IPS-NIHi7 (cell line): Measurements from ENCODE around the gene NPLOC4.
"Not testable (repeated sequence)": the region's sequence is repeated elsewhere in the genome, so short reads cannot be mapped to it uniquely, and the experiment has no call there.

Source experiments
- DNase-seq: peaks from one replicate; pipeline ENCODE4 v3.0.0; 2012; ENCODE audit warnings: mixed read lengths; ENCODE audit errors: extremely low spot score

NPLOC4 gene

DNA sequence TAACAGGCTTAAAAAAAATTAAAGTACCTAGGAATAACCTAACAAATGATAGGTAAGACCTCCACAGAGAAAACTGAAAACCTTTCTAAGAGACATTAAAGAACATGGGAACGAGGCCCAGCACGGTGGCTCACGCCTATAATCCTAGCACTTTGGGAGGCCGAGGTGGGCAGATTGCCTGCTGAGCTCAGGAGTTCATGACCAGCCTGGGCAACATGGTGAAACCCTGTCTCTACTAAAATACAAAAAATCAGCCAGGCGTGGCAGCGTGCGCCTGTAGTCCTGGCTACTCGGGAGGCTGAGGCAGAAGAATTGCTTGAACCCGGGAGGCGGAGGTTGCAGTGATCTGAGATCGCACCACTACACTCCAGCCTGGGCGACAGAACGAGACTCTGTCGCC lies 52.1 kb downstream of the NPLOC4 start:
- DNase-seq = not testable (repeated sequence)

DNA sequence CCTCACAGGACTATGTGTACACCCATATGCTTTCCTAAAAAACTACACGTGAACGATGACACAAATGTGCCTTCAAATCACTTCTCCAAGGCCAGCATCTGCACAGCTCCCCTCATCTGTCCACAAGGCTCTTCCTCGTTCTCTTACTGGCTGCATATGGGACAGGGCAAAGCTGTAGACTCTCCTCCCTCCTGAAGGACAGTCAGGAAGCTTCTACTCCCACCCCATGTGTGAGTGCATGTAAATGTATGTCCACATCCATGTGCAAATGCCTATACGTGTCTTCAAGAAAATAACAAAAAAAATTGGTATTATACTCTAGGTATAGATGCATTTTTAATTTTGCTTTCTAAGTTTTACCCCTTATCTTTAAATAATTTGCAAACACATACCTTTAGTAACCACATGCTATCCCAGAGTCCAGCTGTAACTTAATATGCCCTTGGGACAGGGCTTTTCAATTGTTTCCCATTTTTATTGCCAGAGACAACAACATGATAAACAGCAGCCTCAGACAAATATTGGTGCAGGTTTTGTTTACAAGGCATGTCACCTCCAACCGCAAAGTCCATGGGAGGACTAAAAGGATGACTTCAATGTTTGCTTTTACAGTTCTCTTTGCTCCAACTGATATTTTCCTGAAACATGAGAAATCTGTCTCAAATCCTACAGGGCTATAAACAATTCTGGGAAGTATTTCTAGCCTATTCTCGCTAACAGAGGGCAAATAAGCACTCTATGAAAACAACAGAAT lies 53.1 kb downstream of the NPLOC4 start:
- no peak for DNase-seq

DNA sequence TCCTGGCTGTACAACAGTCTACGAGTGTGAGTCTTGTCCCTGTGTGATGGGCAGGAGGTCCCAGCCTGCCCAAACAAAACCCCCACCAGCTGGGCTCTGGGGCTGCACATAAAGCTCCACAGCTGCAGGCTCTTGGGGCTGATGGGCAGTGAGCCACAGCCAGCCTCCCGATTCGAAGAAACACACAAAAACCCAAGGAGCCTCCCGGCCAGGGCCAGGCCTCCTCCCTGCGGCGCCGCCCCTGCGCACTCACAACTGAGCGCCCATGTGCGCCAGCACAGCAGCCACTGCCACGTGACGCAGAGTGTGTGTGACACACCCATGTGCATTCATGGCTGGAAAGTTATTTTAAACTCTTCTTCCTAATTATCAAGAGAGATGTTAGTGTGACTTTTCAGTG lies 54.2 kb downstream of the NPLOC4 start:
- DNase-seq = no peak

DNA sequence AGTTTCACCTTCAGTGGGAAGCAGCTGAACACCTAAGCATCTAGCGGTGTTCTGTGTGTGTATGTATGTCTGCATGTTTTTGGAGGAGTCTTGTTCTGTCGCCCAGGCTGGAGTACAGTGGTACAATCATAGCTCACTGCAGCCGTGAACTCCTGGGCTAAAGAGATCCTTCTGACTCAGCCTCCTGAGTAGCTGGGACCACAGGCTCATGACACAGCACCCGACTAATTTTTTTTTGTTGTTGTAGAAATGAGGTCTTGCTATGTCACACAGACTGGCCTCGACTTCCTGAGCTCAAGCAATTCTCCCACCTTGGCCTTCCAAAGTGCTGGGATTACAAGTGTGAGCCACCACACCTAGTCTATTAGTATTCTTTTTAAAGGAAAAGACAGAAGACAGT lies 54.6 kb downstream of the NPLOC4 start:
- DNase-seq = no peak

DNA sequence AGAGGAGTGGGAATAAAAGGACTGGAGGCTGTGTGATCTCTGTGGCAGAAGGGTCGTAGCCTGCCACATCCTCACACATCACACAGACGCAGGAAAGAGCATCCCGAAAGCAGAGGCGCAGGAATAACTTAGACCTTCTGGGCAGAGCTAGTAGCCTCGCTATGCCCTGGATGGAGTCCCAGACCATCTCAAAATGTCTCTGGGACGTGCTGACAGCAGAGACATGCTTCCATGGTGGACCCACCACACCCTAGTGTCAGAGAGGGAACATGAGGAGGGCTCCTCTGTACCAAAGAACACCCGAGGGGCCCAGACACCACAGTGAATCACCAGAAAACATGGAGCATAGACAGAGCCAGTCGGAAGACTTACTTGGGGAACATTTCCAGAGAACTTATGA lies 55.2 kb downstream of the NPLOC4 start:
- no peak for DNase-seq

DNA sequence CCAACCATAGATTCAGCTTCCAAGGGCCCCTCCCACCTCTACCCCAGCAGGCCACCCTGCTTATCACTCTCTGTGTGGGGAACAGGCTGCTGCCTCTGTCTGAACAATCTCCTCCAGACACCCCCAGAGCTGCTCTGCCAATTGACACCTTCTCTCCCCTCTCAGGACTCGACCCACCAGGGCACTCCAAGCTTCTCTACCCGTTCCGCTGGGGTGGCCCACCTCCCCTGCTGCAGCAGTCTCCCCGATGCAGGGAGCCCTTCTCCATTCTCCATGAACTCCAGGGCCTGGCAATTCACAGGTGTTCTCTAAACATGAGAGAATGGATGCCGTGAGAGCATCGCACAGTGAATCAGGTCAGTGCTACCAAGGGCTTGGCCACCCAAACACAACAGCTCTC lies 56.4 kb downstream of the NPLOC4 start:
- DNase-seq = no peak

DNA sequence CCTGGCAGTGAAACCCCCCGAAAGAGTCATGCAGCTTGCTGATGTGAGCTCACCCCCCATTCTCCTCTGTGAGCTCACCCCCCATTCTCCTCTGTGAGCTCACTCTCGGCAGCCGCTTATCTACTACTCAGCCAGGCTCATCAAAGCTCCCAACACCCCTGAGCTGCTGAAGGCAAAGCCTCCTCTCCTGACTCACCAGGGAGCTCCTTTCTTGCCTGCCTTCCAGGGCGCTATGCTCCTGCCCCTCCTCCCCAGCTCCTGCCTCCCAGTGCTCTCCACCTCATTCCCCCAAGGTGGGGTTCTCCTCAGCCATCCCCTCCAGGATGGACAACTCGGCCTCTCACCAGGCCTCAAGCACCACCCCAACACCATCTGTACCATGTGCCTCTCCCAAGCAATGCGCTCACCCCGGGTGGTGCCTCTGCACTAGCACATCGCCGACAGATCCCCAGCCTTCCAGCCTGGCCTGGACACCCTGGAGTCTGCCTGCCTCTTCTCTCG lies 57.0 kb downstream of the NPLOC4 start:
- no peak for DNase-seq

DNA sequence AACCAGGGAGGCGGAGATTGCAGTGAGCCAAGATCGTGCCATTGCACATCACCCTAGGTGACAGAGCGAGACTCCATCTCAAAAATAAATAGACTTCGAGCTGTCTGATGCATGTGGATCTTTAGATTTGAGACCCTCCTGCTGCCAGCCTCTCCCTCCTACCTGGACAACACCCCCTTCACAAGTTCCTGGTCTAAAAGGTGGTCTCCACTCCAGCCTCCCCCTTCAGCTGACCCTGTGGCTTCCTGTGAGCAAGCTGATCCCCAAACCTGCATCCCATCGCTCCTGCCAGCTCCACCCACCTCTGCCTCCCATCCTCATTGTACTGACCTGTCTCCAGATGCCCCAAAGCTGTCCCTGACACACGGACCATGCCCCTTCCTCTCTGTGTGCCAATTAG lies 57.6 kb downstream of the NPLOC4 start:
- DNase-seq = no peak

DNA sequence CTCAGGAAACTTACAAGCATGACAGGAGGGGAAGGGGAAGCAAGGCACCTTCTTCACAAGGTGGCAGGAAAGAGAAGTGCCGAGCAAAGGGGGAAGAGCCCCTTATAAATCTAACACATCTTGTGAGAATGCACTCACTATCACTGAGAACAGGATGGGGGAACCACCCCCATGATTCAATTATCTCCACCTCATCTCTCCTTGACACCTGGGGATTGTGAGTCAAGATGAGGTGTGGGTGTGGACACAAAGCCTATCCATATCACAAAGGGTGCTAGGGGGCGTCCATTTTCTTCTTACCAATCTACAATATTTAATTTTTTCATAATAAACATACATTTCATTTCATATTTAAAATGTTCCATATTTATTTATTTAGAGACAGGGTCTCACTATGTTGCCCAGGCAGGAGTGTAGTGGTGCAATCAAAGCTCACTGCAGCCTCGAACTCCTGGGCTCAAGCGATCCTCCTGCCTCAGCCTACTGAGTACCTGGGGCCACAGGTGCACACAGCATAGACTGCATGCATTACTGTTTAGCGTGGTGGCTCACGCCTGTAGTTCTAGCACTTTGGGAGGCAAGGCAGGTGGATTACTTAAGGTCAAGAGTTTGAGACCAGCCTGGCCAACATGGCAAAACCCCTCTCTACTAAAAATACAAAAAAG lies 58.2 kb downstream of the NPLOC4 start:
- DNase-seq = no peak

DNA sequence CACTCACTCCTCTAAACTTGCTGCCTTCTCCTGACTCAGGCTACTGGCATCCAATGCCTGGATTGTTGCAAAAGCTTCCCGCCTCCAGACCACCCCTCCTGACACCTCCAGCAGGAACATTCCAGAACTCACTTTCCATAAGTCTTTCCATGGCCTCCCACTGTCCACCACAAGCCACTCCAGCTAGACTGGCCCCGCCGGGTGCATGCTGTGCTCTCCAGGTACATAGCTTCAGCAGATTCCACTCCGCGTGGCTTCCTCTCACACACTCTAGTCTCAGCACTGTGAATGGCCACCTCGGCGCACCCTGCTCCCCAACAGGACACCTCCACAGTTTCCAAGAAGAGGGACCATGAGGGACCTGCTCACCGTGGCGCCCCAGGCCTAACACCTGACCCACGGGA lies 58.9 kb downstream of the NPLOC4 start:
- DNase-seq = no peak

DNA sequence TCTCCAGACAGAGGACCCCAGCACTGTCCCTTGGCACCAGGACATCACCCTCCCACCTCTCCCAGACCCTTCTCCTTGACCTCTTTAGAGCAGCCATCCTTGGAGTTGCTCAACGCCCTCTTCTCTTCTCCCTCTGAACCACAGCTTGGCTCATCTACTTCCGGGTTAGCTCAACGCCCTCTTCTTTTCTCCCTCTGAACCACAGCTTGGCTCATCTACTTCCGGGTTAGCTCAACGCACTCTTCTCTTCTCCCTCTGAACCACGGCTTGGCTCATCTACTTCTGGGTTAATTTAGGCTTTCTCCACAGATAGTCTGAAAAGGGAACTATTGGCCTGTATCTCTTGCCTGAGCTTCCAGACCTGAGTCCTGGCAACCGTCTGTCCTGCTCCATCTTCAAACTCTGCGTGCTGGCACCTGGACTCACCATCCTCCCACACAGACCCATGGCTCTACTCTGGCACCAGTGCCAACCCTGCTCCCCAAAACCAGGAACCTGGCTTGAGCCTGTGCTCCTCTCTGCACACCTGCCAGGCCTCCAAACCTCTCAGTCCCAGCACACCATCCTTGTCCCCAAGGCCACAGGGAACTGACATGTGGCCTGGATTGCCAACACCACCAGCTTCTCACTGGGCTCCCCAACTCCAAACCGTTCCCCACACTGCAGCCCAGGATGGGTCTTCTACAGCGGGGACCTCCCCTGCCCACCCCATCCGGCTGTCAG lies 59.5 kb downstream of the NPLOC4 start:
- no peak for DNase-seq

DNA sequence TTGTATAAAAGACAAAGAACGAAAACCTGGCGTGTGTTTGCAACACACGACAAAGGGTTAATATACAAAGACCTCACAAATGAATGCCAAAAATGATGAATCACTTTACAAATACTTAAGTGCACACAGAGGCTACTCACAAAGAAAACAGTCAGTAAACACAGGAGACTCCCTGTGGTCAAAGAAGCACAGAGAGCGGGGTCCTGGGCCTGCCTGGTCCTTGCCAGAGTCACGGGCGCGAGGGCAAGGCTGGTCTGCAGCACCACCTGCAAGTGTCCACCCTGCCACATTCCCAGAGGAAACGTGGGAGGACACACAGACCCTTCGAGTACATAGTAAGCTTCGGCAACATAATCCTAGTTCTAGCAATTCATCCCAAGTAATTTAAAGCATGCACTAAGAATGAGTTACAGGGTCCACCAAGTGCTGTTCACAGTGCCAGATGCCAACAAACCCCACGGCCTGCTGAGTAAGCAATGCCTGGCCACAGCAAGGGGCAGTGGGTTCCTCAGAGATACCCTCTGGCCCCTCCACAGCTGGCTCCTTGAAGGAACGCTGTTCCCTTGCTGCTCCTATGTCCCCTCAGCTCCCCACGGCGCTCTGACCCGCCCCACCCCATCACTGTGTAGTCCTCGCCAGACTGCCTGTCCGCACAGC lies 60.2 kb downstream of the NPLOC4 start:
- no peak for DNase-seq

DNA sequence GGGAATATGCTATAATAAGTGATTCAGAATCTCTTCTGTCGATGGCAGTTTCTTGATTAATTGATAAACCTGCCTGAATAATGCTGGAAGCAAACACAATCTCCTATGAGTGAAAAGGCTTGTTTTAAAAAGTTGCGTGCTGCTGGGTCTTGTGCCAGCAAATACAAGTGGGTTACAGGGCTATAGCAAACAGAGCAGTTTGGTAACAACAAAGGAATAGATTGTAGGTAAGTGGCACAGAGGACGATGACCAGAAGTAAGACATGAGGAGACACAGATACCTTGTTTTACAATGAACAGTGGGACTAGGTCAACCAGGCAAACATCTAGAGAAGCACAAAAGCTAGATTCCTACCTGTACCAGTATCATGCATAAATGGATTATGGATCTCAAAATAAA lies 61.1 kb downstream of the NPLOC4 start:
- no peak for DNase-seq

DNA sequence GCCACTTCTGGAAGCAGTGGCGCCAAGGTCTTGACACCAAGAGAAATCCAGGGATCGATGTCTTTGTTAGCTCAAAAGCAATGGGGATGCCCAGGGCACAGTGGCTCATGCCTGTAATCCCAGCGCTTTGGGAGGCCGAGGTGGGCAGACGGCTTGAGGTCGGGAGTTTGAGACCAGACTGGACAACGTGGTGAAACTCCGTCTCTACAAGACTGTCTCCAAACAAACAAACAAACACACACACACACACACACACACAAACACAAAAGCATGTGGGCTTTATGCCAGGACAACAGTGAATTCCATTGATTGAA lies 62.3 kb downstream of the NPLOC4 start:
- no peak for DNase-seq

DNA sequence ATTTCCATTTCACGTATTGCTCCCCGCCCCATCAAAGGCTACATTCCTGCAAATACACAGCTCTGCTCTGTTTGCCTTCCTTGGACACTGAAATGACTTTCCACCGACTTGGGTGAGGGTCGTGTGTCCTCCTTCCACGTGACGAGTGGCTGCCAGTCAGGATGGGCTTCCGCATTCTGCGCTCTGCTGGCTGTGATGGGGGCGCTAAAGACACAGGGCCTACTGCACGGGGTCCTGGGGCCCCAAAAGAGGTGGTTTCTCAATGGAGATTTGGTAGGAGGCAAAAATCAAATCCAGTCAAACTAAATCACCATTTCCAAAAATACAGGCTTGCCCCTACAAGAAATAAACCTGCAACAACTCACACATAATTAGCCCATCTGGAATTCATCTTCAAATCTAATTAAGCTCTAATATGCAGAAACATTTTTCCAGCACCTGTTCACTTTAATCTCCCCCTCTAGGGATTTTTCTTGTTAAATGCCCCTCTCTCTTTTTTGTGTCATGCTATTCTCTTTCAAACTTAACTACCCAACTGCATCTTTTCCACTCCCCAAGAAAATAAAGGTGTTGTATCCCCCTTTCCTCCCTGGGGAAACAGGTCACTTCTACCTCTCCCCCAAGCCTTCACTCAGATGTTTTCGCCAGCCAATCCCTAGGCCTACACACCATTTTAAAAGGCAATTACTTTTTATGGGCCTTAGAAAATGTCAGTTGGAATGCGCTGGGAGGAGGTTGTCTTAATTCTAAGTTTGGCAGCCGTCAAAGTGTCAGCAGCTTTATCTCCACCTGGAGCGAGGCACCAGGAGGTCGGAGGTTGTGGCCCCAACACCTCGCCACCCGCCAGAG lies 62.9 kb downstream of the NPLOC4 start:
- DNase-seq = no peak

DNA sequence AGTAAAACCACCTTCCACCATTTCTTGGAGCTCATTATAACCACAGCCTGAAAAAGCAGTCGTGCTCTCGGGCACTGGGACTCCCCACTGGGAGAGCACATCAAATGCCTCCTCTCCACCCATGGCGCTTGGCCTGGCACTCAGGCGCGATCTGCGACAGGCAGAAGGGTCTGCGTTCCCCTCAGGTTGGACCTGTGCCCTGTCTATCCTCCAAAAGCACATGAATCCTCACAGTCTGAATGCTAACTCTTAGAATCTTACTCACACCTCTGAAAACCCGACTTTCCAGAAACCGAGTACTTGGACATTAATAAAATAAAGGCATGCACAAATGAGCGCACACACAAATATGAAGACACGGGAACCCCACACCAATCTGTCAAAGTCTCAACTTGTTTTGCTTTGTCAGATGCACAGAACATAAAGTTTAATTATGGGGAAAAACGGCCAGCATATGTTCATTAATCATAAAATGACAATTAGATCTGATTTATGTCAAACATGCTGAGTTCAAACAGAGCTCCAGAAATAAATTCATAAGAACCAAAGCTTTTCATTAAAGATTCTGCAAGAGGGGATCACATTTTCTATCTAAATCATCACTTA lies 64.2 kb downstream of the NPLOC4 start:
- no peak for DNase-seq

DNA sequence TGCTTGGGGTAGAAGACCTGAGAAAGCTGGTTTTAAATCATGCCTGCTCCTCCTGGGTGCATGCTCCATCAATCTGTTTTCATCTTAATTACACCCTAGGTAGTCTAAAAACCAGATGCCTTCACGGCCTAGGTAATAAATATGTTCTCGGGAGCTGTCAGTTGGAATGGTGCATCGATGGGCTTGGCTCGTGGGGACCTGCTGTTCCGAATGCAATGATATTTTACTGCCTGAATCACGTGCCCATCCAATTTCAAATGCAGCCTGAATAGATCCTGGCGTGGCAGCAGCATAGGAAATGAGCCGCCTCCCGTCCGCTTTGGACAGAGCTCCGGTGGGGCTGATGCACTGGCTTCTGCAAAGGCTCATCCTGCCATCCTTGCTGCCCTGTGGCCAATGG lies 65.9 kb downstream of the NPLOC4 start:
- no peak for DNase-seq

DNA sequence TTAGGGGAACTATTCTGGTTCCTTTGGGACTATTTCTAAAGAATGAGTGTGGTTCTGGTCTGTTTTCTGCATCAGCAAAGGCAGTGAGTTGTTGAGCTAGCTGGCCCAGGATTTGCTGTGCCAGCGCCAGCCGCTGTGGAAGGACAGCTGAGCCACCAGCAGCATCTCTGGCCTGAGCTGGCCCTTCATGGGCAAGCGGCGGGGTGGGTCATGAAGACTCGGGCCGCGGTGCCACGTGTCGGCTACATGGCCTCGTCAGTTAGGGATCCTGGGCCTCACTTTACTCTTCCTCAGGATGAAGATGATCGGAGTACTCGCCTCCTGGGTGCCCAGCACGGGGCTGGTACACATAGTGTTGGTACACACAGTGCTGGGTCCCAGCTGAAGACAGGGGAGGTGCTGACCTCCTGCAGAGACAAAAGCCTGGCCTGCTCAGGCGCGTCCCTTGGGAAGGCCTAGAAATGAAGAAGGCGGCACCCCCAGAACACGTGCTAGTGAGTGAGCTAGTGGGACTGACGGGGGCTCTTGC lies 66.9 kb downstream of the NPLOC4 start:
- no peak for DNase-seq

DNA sequence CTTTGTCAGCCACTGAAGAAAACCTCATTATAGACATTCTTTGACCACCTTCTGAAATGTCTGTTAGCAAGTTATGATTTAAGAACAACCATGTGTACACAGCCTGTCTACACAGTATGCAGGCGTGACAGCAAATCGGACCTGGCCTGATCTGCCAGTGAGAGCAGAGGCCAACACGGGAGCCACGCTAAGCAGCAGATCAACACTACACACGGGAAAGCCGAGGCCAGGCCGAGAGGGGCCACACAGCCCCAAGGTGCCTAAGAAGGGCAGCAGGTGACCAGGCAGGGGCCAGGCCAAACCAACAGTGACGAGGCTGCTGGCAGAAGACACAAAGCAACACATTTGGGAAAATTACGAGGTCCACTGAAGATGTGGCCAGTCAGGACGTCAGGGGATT lies 68.5 kb downstream of the NPLOC4 start:
- no peak for DNase-seq

DNA sequence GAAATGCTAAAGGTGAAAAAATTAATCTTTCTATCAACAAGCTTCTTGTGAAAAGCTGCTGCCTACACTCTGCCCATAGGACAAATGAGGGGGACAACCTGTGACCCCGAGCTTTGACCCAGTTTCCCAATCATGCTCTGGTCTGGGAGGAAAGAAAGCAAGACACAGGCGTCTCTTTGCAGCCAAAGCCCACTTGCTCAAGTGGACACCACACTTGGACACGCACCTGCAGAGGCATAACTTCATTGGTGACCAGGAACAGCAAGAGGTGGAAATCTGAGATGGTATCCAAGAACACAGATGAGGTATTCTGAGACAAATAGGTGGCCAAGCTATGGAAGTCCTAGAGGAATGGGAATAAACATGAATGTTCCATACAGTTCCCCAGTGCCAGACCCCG lies 69.7 kb downstream of the NPLOC4 start:
- no peak for DNase-seq
